Suppressor macrophage (primary cell): ENCODE data around the gene FILIP1.
A peak's percentile ranks its signal among the peaks of the same experiment; 100 is the strongest.

Source experiments
- DNase-seq, 4 experiments: peaks; one replicate each; pipeline ENCODE4 v3.0.0-alpha.2; 2020 to 2022

FILIP1 gene

GRCh38 chr6:75257343-75258087, 236.1 kb downstream of the FILIP1 start:
- DNase-seq = no peak

GRCh38 chr6:75250552-75250951, 243.0 kb downstream of the FILIP1 start:
- DNase-seq = no peak

- no peak for DNase-seq
Observed at GRCh38 chr6:75249837-75250236, 243.8 kb downstream of the FILIP1 start.

DNA sequence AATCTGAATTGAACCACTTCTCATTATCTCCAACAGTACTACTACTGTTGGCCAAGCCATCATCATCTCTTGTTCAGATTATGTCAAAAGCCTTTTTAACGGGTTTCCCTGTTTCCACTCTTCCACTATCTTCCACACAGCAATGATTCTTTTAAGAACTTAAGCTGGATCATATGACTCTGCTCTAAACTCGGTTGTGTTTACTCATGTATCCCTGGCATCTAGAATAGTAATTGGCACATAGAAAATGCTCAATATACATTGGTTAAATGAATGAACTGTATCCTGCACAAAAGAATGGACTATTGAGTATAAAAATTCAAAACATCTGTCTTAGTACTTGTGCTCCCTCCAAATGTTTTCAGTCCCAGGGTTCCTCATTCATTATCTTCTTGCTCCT, 247.2 kb downstream of the FILIP1 start:
- DNase-seq = no peak

- DNase-seq = peak; percentile 32 to 48 (median 40)
Observed at GRCh38 chr6:75244063-75244584, 249.5 kb downstream of the FILIP1 start.

DNA sequence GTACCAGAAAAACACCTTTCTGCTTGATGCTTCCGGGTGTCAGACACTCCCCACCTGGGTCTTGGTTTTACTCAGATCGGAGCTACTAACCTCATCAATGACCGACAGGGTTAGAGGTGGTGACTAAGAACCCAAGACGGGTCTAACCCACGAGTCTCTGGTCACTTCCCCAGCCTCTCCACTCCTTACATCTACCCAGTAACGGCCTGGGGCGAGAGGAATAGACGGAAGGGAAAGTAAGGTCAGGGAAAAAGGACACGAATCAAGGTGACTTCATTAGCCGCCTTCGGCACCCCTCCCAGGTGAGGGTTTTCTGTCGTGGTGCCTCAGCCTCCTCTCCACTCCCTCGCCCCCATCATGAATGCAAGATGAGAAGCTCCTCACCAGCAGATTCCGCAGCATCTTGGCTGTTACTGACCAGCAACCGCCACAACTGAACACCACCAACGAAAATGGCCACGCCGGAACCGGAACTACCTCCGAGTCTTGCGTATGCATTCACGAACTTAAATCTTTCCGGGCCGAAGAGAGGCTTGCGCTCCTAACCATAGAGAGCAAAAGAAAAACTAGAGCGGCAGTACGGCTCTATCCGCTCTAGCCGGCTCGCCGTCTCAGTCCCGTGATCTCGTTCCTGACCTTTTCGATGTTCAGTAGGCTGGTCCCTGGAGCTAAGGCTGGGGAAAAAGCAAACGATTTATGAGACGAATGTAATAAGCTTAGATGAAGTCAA, 250.1 kb downstream of the FILIP1 start, which contains the start of gene COX7A2:
TSS of gene COX7A2 (minus strand) at position 469 of the 730 bp plus-strand sequence. CDS start at position 402, 67 bp downstream.
- DNase-seq = peak; percentile 97 to 99 (median 98)
